Measurements from ENCODE around the gene KIF3B.
"Not testable (repeated sequence)": the region's sequence is repeated elsewhere in the genome, so short reads cannot be mapped to it uniquely, and the experiment has no call there.

Gene KIF3B

DNA sequence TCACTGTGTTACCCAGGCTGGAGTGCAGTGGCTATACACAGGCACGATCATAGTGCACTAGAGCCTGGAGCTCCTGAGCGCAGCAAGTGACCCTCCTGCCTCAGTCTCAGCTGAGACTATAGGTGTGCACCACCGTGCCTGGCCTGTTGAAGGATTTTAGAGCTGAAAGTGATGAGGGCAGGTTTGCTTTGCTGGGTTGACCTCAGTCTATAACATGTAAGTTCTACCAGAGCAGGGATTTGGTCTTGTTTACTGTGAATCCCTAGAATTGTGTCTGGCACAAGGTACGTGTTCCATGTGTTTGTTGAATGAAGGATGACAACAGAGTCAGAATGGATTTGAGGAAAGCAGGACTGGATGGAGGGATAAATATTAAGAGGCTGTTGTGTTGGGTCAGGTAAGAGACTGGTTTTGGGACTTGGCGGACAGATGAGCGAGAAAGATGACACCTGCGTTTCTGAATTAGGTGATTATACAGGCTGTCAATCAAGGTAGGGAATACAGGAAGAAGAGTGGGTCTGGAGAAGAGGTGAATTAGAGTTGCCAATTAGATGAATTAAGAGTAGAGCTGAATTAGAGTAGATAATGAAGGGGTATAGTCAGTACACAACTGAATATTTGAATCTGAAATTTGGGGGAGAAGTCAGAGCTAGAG is 87.2 kb downstream of the KIF3B start:
- peaks cover 13% of the 10 kb centered on the region for H3K27me3 ChIP-seq (ENCODE audit: control insufficient read depth, insufficient read depth, low read length)
- no CpG with 5 or more reads among the region's 7 CpGs for WGBS (ENCODE audit: insufficient coverage, insufficient read length)
- DNase-seq (ENCODE audit: low read depth, low spot score) = no peak
- H3K27ac ChIP-seq (ENCODE audit: low read length) = no peak overlapping the region
- no peak overlapping the region for H3K4me3 ChIP-seq (ENCODE audit: low read length)
- no peaks in the 10 kb centered on the region for H3K4me1 ChIP-seq (ENCODE audit: control insufficient read depth, insufficient read depth, low read length)
- H3K9me3 ChIP-seq (ENCODE audit: control insufficient read depth, insufficient read depth, low read length) = no peaks in the 10 kb centered on the region
- no peaks in the 10 kb centered on the region for H3K36me3 ChIP-seq (ENCODE audit: control insufficient read depth, insufficient read depth, low read length)

DNA sequence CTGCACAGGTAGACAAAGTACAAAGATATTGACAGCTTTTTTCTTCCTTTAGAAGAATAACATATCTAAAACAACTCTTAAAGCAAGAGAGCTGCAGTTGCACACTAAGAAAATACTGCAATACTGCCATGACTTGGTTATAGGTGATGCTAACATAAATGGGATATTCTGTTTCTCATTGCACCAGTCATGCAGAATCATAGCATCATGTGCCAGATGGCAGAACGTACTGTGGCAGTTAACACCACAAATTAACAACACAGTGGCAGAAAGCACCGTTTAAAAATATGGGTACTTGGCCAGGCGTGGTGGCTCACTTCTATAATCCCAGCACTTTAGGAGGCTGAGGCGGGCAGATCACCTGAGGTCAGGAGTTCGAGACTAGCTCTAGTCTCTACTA is 88.1 kb downstream of the KIF3B start:
- H3K27me3 ChIP-seq (ENCODE audit: control insufficient read depth, insufficient read depth, low read length) = peaks cover 7% of the 10 kb centered on the region; the same call in 1 of the 2 replicates
- H3K27ac ChIP-seq (ENCODE audit: low read length) = no peak overlapping the region
- no peaks in the 10 kb centered on the region for H3K36me3 ChIP-seq (ENCODE audit: control insufficient read depth, insufficient read depth, low read length)
- H3K4me1 ChIP-seq (ENCODE audit: control insufficient read depth, insufficient read depth, low read length) = no peaks in the 10 kb centered on the region
- WGBS (ENCODE audit: insufficient coverage, insufficient read length) = no CpG with 5 or more reads among the region's 5 CpGs
- H3K9me3 ChIP-seq (ENCODE audit: control insufficient read depth, insufficient read depth, low read length) = no peaks in the 10 kb centered on the region
- no peak for DNase-seq (ENCODE audit: low read depth, low spot score)
- no peak overlapping the region for H3K4me3 ChIP-seq (ENCODE audit: low read length)

DNA sequence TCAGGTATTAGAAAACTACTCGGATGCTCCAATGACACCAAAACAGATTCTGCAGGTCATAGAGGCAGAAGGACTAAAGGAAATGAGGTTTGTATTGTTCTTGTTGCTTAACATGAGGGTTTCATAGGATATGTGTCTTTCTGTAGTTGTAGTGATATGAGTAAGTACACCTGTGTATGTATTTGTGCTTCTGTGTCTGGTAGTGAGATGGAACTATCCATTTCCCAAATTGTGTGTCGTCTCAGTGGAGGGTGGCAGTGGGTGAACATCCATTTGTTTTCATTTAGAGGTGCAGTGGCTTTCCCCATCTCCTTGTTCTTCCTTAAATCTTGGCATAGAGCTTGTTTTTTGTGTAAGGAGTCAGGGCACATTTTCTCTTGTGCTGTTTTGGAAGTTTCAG is 88.9 kb downstream of the KIF3B start:
- Histone ChIP-seq H3K4me3 (ENCODE audit: low read length) (no peak overlapping the region), H3K36me3 (ENCODE audit: control insufficient read depth, insufficient read depth, low read length) (no peaks in the 10 kb centered on the region), H3K27ac (ENCODE audit: low read length) (no peak overlapping the region), H3K9me3 (ENCODE audit: control insufficient read depth, insufficient read depth, low read length) (no peaks in the 10 kb centered on the region), H3K27me3 (ENCODE audit: control insufficient read depth, insufficient read depth, low read length) (peaks cover 3% of the 10 kb centered on the region; the same call in 1 of the 2 replicates), H3K4me1 (ENCODE audit: control insufficient read depth, insufficient read depth, low read length) (no peaks in the 10 kb centered on the region)
- no CpG with 5 or more reads among the region's 2 CpGs for WGBS (ENCODE audit: insufficient coverage, insufficient read length)
- no peak for DNase-seq (ENCODE audit: low read depth, low spot score)

DNA sequence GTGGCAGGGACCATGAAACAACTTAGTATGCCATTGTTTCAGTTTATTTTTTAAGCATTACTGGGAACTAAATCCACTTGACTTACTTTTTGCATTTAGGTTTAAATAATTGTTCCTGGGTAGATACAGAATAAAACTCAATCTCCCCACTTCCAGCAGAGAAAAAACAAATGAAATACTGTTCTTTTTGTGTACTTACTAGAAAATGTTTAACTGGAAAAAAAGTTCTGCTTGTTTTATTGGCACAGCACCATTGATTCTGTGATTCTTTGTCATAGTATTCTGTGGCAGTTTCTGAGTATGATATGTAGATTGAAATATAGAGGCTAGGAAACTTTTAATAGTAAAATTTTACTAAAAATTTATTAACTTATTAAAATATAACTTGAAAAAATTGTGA is 90.9 kb downstream of the KIF3B start:
- Histone ChIP-seq H3K27me3 (ENCODE audit: control insufficient read depth, insufficient read depth, low read length) (no peaks in the 10 kb centered on the region), H3K9me3 (ENCODE audit: control insufficient read depth, insufficient read depth, low read length) (no peaks in the 10 kb centered on the region), H3K4me3 (ENCODE audit: low read length) (no peak overlapping the region), H3K27ac (ENCODE audit: low read length) (no peak overlapping the region), H3K4me1 (ENCODE audit: control insufficient read depth, insufficient read depth, low read length) (no peaks in the 10 kb centered on the region), H3K36me3 (ENCODE audit: control insufficient read depth, insufficient read depth, low read length) (no peaks in the 10 kb centered on the region)
- DNase-seq (ENCODE audit: low read depth, low spot score) = no peak

DNA sequence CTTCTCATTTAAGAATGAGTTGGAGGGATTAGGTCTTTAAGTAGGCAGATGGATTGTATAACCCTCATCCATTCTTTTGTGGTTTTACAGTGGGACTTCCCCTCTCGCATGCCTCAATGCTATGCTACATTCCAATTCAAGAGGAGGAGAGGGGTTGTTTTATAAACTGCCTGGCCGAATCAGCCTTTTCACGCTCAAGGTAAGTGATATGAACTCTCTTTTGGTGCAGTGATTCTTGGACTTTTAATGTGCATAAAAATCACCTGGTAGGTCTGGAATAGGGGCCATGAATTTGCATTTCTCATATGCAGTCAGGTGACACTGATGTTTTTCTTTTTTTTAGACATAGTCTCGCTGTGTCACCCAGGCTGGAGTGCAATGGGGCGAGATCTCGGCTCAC is 91.5 kb downstream of the KIF3B start:
- Histone ChIP-seq H3K9me3 (ENCODE audit: control insufficient read depth, insufficient read depth, low read length) (no peaks in the 10 kb centered on the region), H3K27me3 (ENCODE audit: control insufficient read depth, insufficient read depth, low read length) (no peaks in the 10 kb centered on the region), H3K4me3 (ENCODE audit: low read length) (no peak overlapping the region), H3K4me1 (ENCODE audit: control insufficient read depth, insufficient read depth, low read length) (no peaks in the 10 kb centered on the region), H3K27ac (ENCODE audit: low read length) (no peak overlapping the region), H3K36me3 (ENCODE audit: control insufficient read depth, insufficient read depth, low read length) (no peaks in the 10 kb centered on the region)
- no CpG with 5 or more reads among the region's 6 CpGs for WGBS (ENCODE audit: insufficient coverage, insufficient read length)
- no peak for DNase-seq (ENCODE audit: low read depth, low spot score)

DNA sequence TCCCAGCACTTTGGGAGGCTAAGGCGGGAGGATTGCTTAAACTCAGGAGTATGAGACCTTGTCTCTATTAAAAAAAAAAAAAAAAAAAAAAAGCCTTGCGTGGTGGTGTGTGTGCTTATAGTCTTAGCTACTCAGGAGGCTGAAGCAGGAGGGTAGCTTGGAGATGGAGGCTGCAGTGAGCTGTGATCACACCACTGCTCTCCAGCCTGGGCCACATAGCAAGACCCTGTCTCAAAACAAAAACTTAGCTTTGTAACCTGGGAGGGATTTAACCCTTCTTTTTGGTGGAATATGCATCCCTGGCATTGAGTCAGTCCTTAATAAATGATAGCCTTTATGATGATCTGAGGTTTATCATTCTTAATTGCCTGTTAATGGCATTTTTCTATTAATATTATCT is 93.4 kb downstream of the KIF3B start:
- WGBS (ENCODE audit: insufficient coverage, insufficient read length) = no CpG with 5 or more reads among the region's 2 CpGs
- H3K27ac ChIP-seq (ENCODE audit: low read length) = no peak overlapping the region
- H3K4me1 ChIP-seq (ENCODE audit: control insufficient read depth, insufficient read depth, low read length) = no peaks in the 10 kb centered on the region

DNA sequence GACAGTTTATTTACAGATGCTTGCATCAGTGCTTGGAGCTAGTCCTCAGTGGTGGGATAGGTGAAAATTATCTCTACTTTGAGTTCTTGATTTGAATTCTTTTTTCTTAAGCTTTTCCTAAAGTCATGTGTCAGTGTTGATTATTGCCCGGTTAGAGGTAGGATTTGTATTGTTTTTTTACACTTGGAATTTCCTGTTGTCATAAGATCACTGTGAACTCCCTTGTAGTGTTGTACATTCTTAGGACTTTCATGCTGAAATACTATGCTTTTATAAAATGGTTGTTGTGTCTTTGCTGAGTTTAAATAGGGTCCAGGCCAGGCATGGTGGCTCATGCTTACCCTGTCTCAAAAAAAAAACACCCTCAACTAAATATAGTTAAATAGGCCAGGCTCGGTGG is 101.0 kb downstream of the KIF3B start:
- no peaks in the 10 kb centered on the region for H3K36me3 ChIP-seq (ENCODE audit: control insufficient read depth, insufficient read depth, low read length)
- WGBS (ENCODE audit: insufficient coverage, insufficient read length) = no CpG with 5 or more reads among the region's 2 CpGs
- no peak for DNase-seq (ENCODE audit: low read depth, low spot score)
- H3K4me1 ChIP-seq (ENCODE audit: control insufficient read depth, insufficient read depth, low read length) = no peaks in the 10 kb centered on the region
- H3K4me3 ChIP-seq (ENCODE audit: low read length) = no peak overlapping the region
- no peak overlapping the region for H3K27ac ChIP-seq (ENCODE audit: low read length)
- no peaks in the 10 kb centered on the region for H3K27me3 ChIP-seq (ENCODE audit: control insufficient read depth, insufficient read depth, low read length)
- no peaks in the 10 kb centered on the region for H3K9me3 ChIP-seq (ENCODE audit: control insufficient read depth, insufficient read depth, low read length)

More for the DNA sequence above, 93.4 kb downstream of the KIF3B start:
- DNase-seq (ENCODE audit: low read depth, low spot score) = no peak
- Histone ChIP-seq H3K27me3 (ENCODE audit: control insufficient read depth, insufficient read depth, low read length) (no peaks in the 10 kb centered on the region), H3K9me3 (ENCODE audit: control insufficient read depth, insufficient read depth, low read length) (no peaks in the 10 kb centered on the region), H3K4me3 (ENCODE audit: low read length) (no peak overlapping the region), H3K36me3 (ENCODE audit: control insufficient read depth, insufficient read depth, low read length) (no peaks in the 10 kb centered on the region)

DNA sequence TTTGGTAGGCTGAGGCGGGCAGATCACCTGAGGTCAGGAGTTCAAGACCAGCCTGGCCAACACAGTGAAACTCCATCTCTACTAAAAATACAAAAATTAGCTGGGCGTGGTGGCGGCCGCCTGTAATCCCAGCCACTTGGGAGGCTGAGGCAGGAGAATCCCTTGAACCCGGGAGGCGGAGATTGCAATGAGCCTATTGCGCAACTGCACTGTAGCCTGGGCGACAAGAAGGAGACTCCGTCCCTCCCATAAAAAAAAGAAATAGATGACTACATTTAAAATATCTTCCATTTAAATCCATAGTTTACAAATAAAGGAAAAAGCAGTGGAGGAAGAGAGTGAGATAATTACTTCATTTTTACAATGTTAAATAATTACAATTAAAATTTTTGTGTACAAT is 102.6 kb downstream of the KIF3B start:
- WGBS (ENCODE audit: insufficient coverage, insufficient read length) = no CpG with 5 or more reads among the region's 9 CpGs
- H3K36me3 ChIP-seq (ENCODE audit: control insufficient read depth, insufficient read depth, low read length); H3K27me3 ChIP-seq (ENCODE audit: control insufficient read depth, insufficient read depth, low read length); H3K9me3 ChIP-seq (ENCODE audit: control insufficient read depth, insufficient read depth, low read length); H3K4me1 ChIP-seq (ENCODE audit: control insufficient read depth, insufficient read depth, low read length); H3K27ac ChIP-seq (ENCODE audit: low read length); H3K4me3 ChIP-seq (ENCODE audit: low read length); DNase-seq (ENCODE audit: low read depth, low spot score): not testable (repeated sequence)

DNA sequence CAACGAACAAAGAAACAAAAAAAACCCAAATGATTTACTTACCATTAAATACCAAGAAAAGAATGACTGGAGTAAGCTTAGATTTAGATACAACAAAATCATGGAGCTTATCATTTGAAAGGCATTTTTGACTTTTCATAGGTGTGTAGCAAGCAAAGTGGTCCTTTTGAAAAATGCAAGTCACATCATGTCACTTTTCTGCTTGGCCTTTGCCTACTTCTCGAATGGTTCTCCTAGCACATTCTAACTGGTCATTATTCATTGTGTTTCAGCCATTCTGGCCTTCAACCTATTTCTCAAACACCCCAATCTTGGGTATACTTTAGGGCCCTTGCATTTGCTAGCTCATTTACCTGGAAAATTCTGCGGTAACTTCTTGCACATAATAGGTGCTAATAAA is 103.3 kb downstream of the KIF3B start:
- H3K36me3 ChIP-seq (ENCODE audit: control insufficient read depth, insufficient read depth, low read length) = no peaks in the 10 kb centered on the region
- no peak overlapping the region for H3K4me3 ChIP-seq (ENCODE audit: low read length)
- no peaks in the 10 kb centered on the region for H3K27me3 ChIP-seq (ENCODE audit: control insufficient read depth, insufficient read depth, low read length)
- no peak for DNase-seq (ENCODE audit: low read depth, low spot score)
- H3K4me1 ChIP-seq (ENCODE audit: control insufficient read depth, insufficient read depth, low read length) = no peaks in the 10 kb centered on the region
- no CpG with 5 or more reads among the region's 3 CpGs for WGBS (ENCODE audit: insufficient coverage, insufficient read length)
- no peaks in the 10 kb centered on the region for H3K9me3 ChIP-seq (ENCODE audit: control insufficient read depth, insufficient read depth, low read length)
- H3K27ac ChIP-seq (ENCODE audit: low read length) = no peak overlapping the region

DNA sequence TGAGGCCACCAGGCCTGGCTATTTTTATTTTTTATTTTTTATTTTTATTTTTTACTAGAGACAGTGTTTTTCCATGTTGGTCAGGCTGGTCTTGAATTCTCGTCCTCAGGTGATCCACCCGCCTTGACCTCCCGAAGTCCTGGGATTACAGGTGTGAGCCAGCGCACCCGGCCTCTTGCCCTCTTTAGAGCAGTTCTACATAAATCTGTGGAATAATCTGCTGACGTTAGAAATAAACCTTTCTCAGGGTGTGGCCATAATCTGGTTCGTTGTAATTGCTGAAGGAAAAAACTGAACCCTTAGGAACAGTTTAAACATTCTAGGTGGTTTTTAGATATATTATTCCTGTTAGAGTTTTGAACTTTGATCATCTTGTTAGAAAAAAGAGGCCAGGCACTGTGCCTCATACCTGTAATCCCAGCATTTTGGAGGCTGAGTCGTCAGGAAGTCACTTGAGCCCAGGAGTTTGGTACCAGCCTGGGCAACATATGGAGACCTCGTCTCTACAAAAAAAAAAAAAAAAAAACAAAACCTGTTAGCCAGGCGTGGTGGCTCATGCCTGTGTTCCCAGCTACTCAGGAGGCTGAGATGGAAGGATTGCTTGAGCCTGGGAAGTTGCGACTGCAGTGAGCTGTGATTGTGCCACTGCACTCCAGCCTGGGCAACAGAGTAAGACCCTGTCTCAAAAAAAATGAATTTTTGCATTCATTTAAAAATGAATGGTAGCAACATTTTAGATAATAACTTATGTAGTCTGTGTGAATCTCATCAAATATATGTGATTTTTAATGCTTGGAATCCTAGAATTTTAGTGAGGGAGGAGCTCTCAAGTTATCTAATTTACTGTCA is 104.9 kb downstream of the KIF3B start:
- no peak overlapping the region for H3K27ac ChIP-seq (ENCODE audit: low read length)
- no peaks in the 10 kb centered on the region for H3K4me1 ChIP-seq (ENCODE audit: control insufficient read depth, insufficient read depth, low read length)
- no peak for DNase-seq (ENCODE audit: low read depth, low spot score)
- no peaks in the 10 kb centered on the region for H3K36me3 ChIP-seq (ENCODE audit: control insufficient read depth, insufficient read depth, low read length)
- no peaks in the 10 kb centered on the region for H3K9me3 ChIP-seq (ENCODE audit: control insufficient read depth, insufficient read depth, low read length)
- no CpG with 5 or more reads among the region's 11 CpGs for WGBS (ENCODE audit: insufficient coverage, insufficient read length)
- no peak overlapping the region for H3K4me3 ChIP-seq (ENCODE audit: low read length)
- H3K27me3 ChIP-seq (ENCODE audit: control insufficient read depth, insufficient read depth, low read length) = no peaks in the 10 kb centered on the region

DNA sequence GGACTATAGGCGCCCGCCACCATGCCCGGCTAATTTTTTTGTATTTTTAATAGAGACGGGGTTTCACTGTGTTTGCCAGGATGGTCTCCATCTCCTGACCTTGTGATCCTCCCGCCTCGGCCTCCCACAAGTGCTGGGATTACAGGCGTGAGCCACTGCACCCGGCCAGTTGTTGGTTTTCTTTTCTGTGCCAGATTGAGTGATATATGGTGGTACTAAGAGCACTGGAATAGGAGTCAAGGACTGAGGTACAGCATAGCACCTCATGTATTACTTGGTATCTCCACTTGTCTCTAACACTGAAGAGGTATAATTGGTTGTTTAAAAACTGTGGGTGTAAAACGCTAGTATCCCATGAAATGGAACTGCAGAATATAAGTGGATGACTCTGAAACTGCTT is 106.0 kb downstream of the KIF3B start:
- H3K27ac ChIP-seq (ENCODE audit: low read length); H3K27me3 ChIP-seq (ENCODE audit: control insufficient read depth, insufficient read depth, low read length); H3K4me3 ChIP-seq (ENCODE audit: low read length); H3K4me1 ChIP-seq (ENCODE audit: control insufficient read depth, insufficient read depth, low read length); DNase-seq (ENCODE audit: low read depth, low spot score); H3K36me3 ChIP-seq (ENCODE audit: control insufficient read depth, insufficient read depth, low read length); H3K9me3 ChIP-seq (ENCODE audit: control insufficient read depth, insufficient read depth, low read length): not testable (repeated sequence)
- WGBS (ENCODE audit: insufficient coverage, insufficient read length) = no CpG with 5 or more reads among the region's 9 CpGs

Data from iPS DF 6.9 (cell line).